Activated gamma-delta T cell treated with anti-CD3 and anti-CD28 coated beads, Interleukin-2, amount 50 U/mL, for 16 hours (primary cell): Measurements from ENCODE around the gene LPAR1.
"Not testable (repeated sequence)": the region's sequence is repeated elsewhere in the genome, so short reads cannot be mapped to it uniquely, and the experiment has no call there.

Experiments used
- DNase-seq: peaks from one replicate; pipeline ENCODE4 v3.0.0-alpha.2; 2020; ENCODE audit warnings: low read depth

Gene LPAR1

GRCh38 chr9:110874963-110875674 is 163.2 kb downstream of the LPAR1 start:
- DNase-seq = no peak

GRCh38 chr9:110872920-110873319 is 165.3 kb downstream of the LPAR1 start:
- DNase-seq = no peak

- DNase-seq = no peak
Observed at GRCh38 chr9:110871736-110872135, 166.5 kb downstream of the LPAR1 start.

- DNase-seq = no peak
Observed at GRCh38 chr9:110869931-110870330, 168.3 kb downstream of the LPAR1 start.

- no peak for DNase-seq
Observed at GRCh38 chr9:110864011-110864410, 174.3 kb downstream of the LPAR1 start.

GRCh38 chr9:110861370-110862110 is 176.7 kb downstream of the LPAR1 start:
- not testable (repeated sequence) for DNase-seq

GRCh38 chr9:110856772-110857171 is 181.5 kb downstream of the LPAR1 start:
- DNase-seq = no peak

GRCh38 chr9:110850401-110851135 is 187.7 kb downstream of the LPAR1 start:
- DNase-seq = no peak

- no peak for DNase-seq
Observed at GRCh38 chr9:110847671-110848070, 190.6 kb downstream of the LPAR1 start.

GRCh38 chr9:110846215-110846614 is 192.1 kb downstream of the LPAR1 start:
- no peak for DNase-seq

- no peak for DNase-seq
Observed at GRCh38 chr9:110844121-110844520, 194.1 kb downstream of the LPAR1 start.

GRCh38 chr9:110842986-110843385 is 195.3 kb downstream of the LPAR1 start:
- no peak for DNase-seq

- DNase-seq = no peak
Observed at GRCh38 chr9:110842169-110842568, 196.1 kb downstream of the LPAR1 start.

- no peak for DNase-seq
Observed at GRCh38 chr9:110837401-110838005, 200.8 kb downstream of the LPAR1 start.

- DNase-seq = no peak
Observed at GRCh38 chr9:110835859-110836271, 202.4 kb downstream of the LPAR1 start.

GRCh38 chr9:110835404-110835803 is 202.9 kb downstream of the LPAR1 start:
- DNase-seq = no peak

- no peak for DNase-seq
Observed at GRCh38 chr9:110832926-110833325, 205.3 kb downstream of the LPAR1 start.

- DNase-seq = no peak
Observed at GRCh38 chr9:110830495-110830894, 207.8 kb downstream of the LPAR1 start.

GRCh38 chr9:110828264-110828663 is 210.0 kb downstream of the LPAR1 start:
- no peak for DNase-seq

GRCh38 chr9:110826400-110826799 is 211.9 kb downstream of the LPAR1 start:
- DNase-seq = not testable (repeated sequence)

GRCh38 chr9:110825950-110826349 is 212.3 kb downstream of the LPAR1 start:
- no peak for DNase-seq

GRCh38 chr9:110825129-110825528 is 213.1 kb downstream of the LPAR1 start:
- not testable (repeated sequence) for DNase-seq
